ENCODE results near the gene ITGA7.

- TF ChIP-seq CTCF (IDR thresholded peaks at IDR 0.05; ENCODE audit: low read depth, low read length, poor library complexity, severe bottlenecking) = no peak
- no peak for TF ChIP-seq EZH2phosphoT487 (IDR thresholded peaks at IDR 0.05; ENCODE audit: borderline replicate concordance, low read length)
Observed at GRCh38 chr12:55657212-55657611, 50.5 kb downstream of the ITGA7 start.
